ACC112 (cell line): ENCODE results near the gene CDH15.

Experiments
- H2AFZ ChIP-seq: fragments of 200-600 bp; sonication (generic); one replicate; pipeline ENCODE4 v1.6.0; 2017; ENCODE audit warnings: antibody characterized with exemption, low read length; ENCODE audit not compliant: unreplicated experiment
- H3K27ac ChIP-seq: fragments of 200-600 bp; sonication (generic); 2 replicates; pipeline ENCODE4 v1.5.1; 2014; ENCODE audit warnings: low read depth, mild to moderate bottlenecking, antibody characterized with exemption, low read length, moderate library complexity
- H3K27me3 ChIP-seq: fragments of 200-600 bp; sonication (generic); 2 replicates; pipeline ENCODE4 v1.6.1; 2014; ENCODE audit warnings: mild to moderate bottlenecking, antibody characterized with exemption, low read length, moderate library complexity, mixed read lengths; ENCODE audit not compliant: insufficient read depth
- H3K36me3 ChIP-seq: fragments of 200-600 bp; sonication (generic); 2 replicates; pipeline ENCODE4 v1.6.1; 2016; ENCODE audit warnings: mild to moderate bottlenecking, antibody characterized with exemption, low read length, moderate library complexity, mixed read lengths; ENCODE audit not compliant: insufficient read depth
- H3K4me1 ChIP-seq: fragments of 200-600 bp; sonication (generic); one replicate; pipeline ENCODE4 v1.6.1; 2016; ENCODE audit warnings: low read length, mixed read lengths; ENCODE audit not compliant: insufficient read depth, unreplicated experiment, control insufficient read depth
- H3K4me3 ChIP-seq: fragments of 200-600 bp; sonication (generic); 2 replicates; pipeline ENCODE4 v1.5.1; 2014; ENCODE audit warnings: mild to moderate bottlenecking, low read depth, low read length
- H3K79me2 ChIP-seq: fragments of 200-600 bp; sonication (generic); one replicate; pipeline ENCODE4 v1.6.0; 2016; ENCODE audit warnings: low read length; ENCODE audit not compliant: control insufficient read depth, unreplicated experiment, insufficient read depth

Gene CDH15

GRCh38 chr16:89209522-89210044, 38.0 kb downstream of the CDH15 start:
- no peaks in the 10 kb centered on the region for H3K36me3 ChIP-seq
- H3K27me3 ChIP-seq, result peaks cover 18% of the 10 kb centered on the region
- no peaks in the 10 kb centered on the region for H3K4me1 ChIP-seq

GRCh38 chr16:89210165-89210903, 38.8 kb downstream of the CDH15 start:
- Histone ChIP-seq H3K4me3 (no peak overlapping the region), H3K4me1 (no peaks in the 10 kb centered on the region), H3K27me3 (peaks cover 16% of the 10 kb centered on the region), H2AFZ (no peak overlapping the region), H3K27ac (no peak overlapping the region), H3K36me3 (no peaks in the 10 kb centered on the region), H3K79me2 (no peaks in the 10 kb centered on the region)

More at GRCh38 chr16:89209522-89210044, 38.0 kb downstream of the CDH15 start:
- Histone ChIP-seq H3K4me3 (no peak overlapping the region), H3K27ac (no peak overlapping the region), H2AFZ (no peak overlapping the region), H3K79me2 (no peaks in the 10 kb centered on the region)

GRCh38 chr16:89210904-89211515, 39.5 kb downstream of the CDH15 start:
- H3K4me3 ChIP-seq, result no peak overlapping the region
- H3K27ac ChIP-seq, result no peak overlapping the region
- no peaks in the 10 kb centered on the region for H3K79me2 ChIP-seq
- no peak overlapping the region for H2AFZ ChIP-seq
- peaks cover 16% of the 10 kb centered on the region for H3K27me3 ChIP-seq
- H3K4me1 ChIP-seq, result no peaks in the 10 kb centered on the region
- no peaks in the 10 kb centered on the region for H3K36me3 ChIP-seq

- H3K27ac ChIP-seq, result peak overlapping the region; percentile 73
- H3K4me3 ChIP-seq, result peak overlapping the region; percentile 85
- H2AFZ ChIP-seq, result peak overlapping the region; percentile 68
- no peaks in the 10 kb centered on the region for H3K4me1 ChIP-seq
- H3K27me3 ChIP-seq, result no peaks in the 10 kb centered on the region
- peaks cover 29% of the 10 kb centered on the region for H3K79me2 ChIP-seq
- H3K36me3 ChIP-seq, result peaks cover 11% of the 10 kb centered on the region; the same call in 1 of the 2 replicates
Measured at GRCh38 chr16:89216315-89217137, 45.0 kb downstream of the CDH15 start.

- Histone ChIP-seq H3K36me3 (peaks cover 16% of the 10 kb centered on the region; the same call in 1 of the 2 replicates), H3K27ac (peak overlapping the region; percentile 73), H3K79me2 (peaks cover 29% of the 10 kb centered on the region), H3K4me3 (peak overlapping the region; percentile 85), H2AFZ (peak overlapping the region; percentile 68), H3K4me1 (no peaks in the 10 kb centered on the region), H3K27me3 (no peaks in the 10 kb centered on the region)
Measured at GRCh38 chr16:89217138-89217387, 45.5 kb downstream of the CDH15 start.

GRCh38 chr16:89217388-89218191, 46.0 kb downstream of the CDH15 start, which contains the start of gene ZNF778:
ZNF778 (plus strand) TSS chr16:89217703; CDS start chr16:89221128, 3,425 bp downstream.
- Histone ChIP-seq H2AFZ (peak within 1 kb of the TSS; percentile 68), H3K4me3 (peak within 1 kb of the TSS; percentile 85), H3K4me1 (no peaks in the 10 kb centered on the region), H3K36me3 (peaks cover 20% of the 10 kb centered on the region; the same call in 1 of the 2 replicates), H3K27me3 (no peaks in the 10 kb centered on the region), H3K79me2 (peaks cover 29% of the 10 kb centered on the region), H3K27ac (peak within 1 kb of the TSS; percentile 73)

- peaks cover 35% of the 10 kb centered on the region for H3K36me3 ChIP-seq
- H3K79me2 ChIP-seq, result peaks cover 31% of the 10 kb centered on the region
- no peak overlapping the region for H3K27ac ChIP-seq
- no peaks in the 10 kb centered on the region for H3K27me3 ChIP-seq
- no peak overlapping the region for H3K4me3 ChIP-seq
- no peaks in the 10 kb centered on the region for H3K4me1 ChIP-seq
- H2AFZ ChIP-seq, result no peak overlapping the region
Measured at GRCh38 chr16:89219365-89219764, 47.8 kb downstream of the CDH15 start.

GRCh38 chr16:89221604-89222003, 50.1 kb downstream of the CDH15 start:
- no peaks in the 10 kb centered on the region for H3K27me3 ChIP-seq
- H2AFZ ChIP-seq, result no peak overlapping the region
- H3K36me3 ChIP-seq, result peaks cover 56% of the 10 kb centered on the region
- no peak overlapping the region for H3K4me3 ChIP-seq
- peaks cover 31% of the 10 kb centered on the region for H3K79me2 ChIP-seq
- no peaks in the 10 kb centered on the region for H3K4me1 ChIP-seq
- H3K27ac ChIP-seq, result no peak overlapping the region

GRCh38 chr16:89222931-89223330, 51.4 kb downstream of the CDH15 start:
- H3K36me3 ChIP-seq, result peaks cover 69% of the 10 kb centered on the region
- no peaks in the 10 kb centered on the region for H3K27me3 ChIP-seq
- no peaks in the 10 kb centered on the region for H3K4me1 ChIP-seq
- H2AFZ ChIP-seq, result no peak overlapping the region
- peaks cover 27% of the 10 kb centered on the region for H3K79me2 ChIP-seq
- H3K4me3 ChIP-seq, result no peak overlapping the region
- no peak overlapping the region for H3K27ac ChIP-seq

- H3K4me3 ChIP-seq, result no peak overlapping the region
- H3K36me3 ChIP-seq, result peaks cover 87% of the 10 kb centered on the region
- H3K27me3 ChIP-seq, result no peaks in the 10 kb centered on the region
- H2AFZ ChIP-seq, result no peak overlapping the region
- peaks cover 13% of the 10 kb centered on the region for H3K79me2 ChIP-seq
- H3K27ac ChIP-seq, result no peak overlapping the region
- H3K4me1 ChIP-seq, result no peaks in the 10 kb centered on the region
Measured at GRCh38 chr16:89224665-89225064, 53.1 kb downstream of the CDH15 start.
